GM06990 (cell line): ENCODE results near the gene TIMM10.

Source experiments
- DNase-seq: peaks from one replicate; pipeline ENCODE4 v3.0.0-alpha.2; 2011; ENCODE audit not compliant: insufficient read length; ENCODE audit errors: extremely low read depth
- H3K27me3 ChIP-seq: replicated peaks from 2 replicates; pipeline ENCODE4 v1.6.0; 2011; ENCODE audit warnings: low read length; ENCODE audit not compliant: control insufficient read depth, insufficient read depth
- H3K36me3 ChIP-seq: 2 replicates; pipeline ENCODE4 v1.5.1; 2011; ENCODE audit warnings: low read length; ENCODE audit not compliant: control insufficient read depth, insufficient read depth
- H3K4me3 ChIP-seq: replicated peaks from 2 replicates; pipeline ENCODE4 v1.5.1; 2011; ENCODE audit warnings: low read depth, mild to moderate bottlenecking, control low read depth, low read length
- CTCF ChIP-seq: IDR thresholded peaks from 2 replicates; pipeline ENCODE4 v1.5.1; 2011; ENCODE audit warnings: low read length, control low read depth, mild to moderate bottlenecking, inconsistent platforms; ENCODE audit not compliant: insufficient read depth, poor library complexity, severe bottlenecking

The TIMM10 gene

GRCh38 chr11:57527056-57527631, 3.4 kb downstream of the TIMM10 start:
- DNase-seq = no peak
- no peaks in the 10 kb centered on the region for H3K27me3 ChIP-seq
- H3K4me3 ChIP-seq = no peak overlapping the region
- peaks cover 9% of the 10 kb centered on the region for H3K36me3 ChIP-seq
- TF ChIP-seq CTCF = peak; percentile 86

GRCh38 chr11:57523419-57523818, 7.1 kb downstream of the TIMM10 start:
- Histone ChIP-seq H3K27me3 (no peaks in the 10 kb centered on the region), H3K36me3 (peaks cover 9% of the 10 kb centered on the region), H3K4me3 (no peak overlapping the region)
- TF ChIP-seq CTCF = no peak
- DNase-seq = no peak

- Histone ChIP-seq H3K36me3 (peaks cover 3% of the 10 kb centered on the region; the same call in 1 of the 2 replicates), H3K4me3 (no peak overlapping the region), H3K27me3 (no peaks in the 10 kb centered on the region)
- no peak for TF ChIP-seq CTCF
- no peak for DNase-seq
These were observed 9.4 kb downstream of the TIMM10 start for GRCh38 chr11:57521116-57521515.

GRCh38 chr11:57516061-57516443, 14.5 kb downstream of the TIMM10 start:
- H3K4me3 ChIP-seq = peak overlapping the region; percentile 87
- DNase-seq = no peak
- no peaks in the 10 kb centered on the region for H3K27me3 ChIP-seq
- no peaks in the 10 kb centered on the region for H3K36me3 ChIP-seq
- TF ChIP-seq CTCF = no peak

GRCh38 chr11:57515332-57516060, 15.1 kb downstream of the TIMM10 start, which contains the start of gene SLC43A1:
TSS of gene SLC43A1 (minus strand) at chr11:57515702. CDS start at chr11:57514111, 1,591 bp downstream.
- peak within 1 kb of the TSS; percentile 87 for H3K4me3 ChIP-seq
- peak; percentile 71 for DNase-seq
- H3K36me3 ChIP-seq = no peaks in the 10 kb centered on the region
- no peaks in the 10 kb centered on the region for H3K27me3 ChIP-seq
- peak; percentile 4 for TF ChIP-seq CTCF
